T-helper 2 cell (primary cell): ENCODE measurements around the gene AK8.
A peak's percentile ranks its signal among the peaks of the same experiment; 100 is the strongest.

Source experiments
- DNase-seq, 5 experiments: peaks; one replicate each; pipeline versions ENCODE4 v3.0.0 to v3.0.0-alpha.2; 2012 to 2022
- total RNA-seq, 2 donors: gene quantifications; one replicate each; lab custom pipeline; 2026; lab: John Stamatoyannopoulos, UW

AK8 gene, protein sequence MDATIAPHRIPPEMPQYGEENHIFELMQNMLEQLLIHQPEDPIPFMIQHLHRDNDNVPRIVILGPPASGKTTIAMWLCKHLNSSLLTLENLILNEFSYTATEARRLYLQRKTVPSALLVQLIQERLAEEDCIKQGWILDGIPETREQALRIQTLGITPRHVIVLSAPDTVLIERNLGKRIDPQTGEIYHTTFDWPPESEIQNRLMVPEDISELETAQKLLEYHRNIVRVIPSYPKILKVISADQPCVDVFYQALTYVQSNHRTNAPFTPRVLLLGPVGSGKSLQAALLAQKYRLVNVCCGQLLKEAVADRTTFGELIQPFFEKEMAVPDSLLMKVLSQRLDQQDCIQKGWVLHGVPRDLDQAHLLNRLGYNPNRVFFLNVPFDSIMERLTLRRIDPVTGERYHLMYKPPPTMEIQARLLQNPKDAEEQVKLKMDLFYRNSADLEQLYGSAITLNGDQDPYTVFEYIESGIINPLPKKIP
- 0 to 0.40 reads per million in 2 donors for total RNA-seq

DNA sequence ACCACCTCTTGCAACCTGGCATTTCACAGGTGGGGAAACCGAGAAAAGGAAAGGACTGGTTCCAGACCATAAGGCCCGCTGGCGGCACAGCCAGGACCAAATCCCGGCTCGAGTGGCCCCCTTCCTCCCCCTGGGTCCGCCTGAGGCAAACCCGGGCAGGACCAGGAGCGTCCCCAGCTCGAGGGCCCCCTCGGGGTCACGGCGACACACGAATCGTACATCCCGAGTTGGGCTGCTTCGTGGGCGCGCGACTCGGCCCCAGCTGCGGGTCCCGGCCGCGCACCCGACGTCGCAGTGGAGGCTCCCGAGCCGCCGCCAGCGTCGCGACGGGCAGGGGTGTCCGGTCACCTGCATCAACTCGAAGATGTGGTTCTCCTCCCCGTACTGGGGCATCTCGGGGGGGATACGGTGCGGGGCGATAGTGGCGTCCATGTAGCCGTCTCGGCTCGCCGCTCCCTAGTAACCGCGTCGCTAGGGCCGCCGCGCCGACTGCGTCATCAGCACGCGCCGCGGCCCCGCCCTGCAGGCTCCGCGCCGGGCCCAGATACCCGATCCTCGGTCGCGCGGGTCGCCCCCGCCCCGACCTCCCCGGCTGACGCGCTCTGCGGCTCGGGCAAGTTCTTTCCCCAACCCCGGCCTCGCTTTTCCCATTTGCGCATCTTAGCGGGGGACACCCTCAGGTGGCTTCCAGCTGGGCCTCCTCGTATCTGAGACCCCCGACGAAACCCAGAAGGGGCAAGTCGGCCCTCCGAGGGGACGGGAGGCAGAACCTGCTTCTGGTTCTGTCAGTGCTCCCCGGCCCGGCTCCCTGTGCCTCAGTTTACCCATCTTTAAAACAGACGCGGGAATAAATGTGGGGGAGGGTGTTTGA, at the start of gene AK8:
Gene AK8 (minus strand): TSS at position 461 of the 871 bp plus-strand sequence. CDS start 29 bp downstream, at position 432.
- DNase-seq: peak; percentile 61 to 81 (median 66)

DNA sequence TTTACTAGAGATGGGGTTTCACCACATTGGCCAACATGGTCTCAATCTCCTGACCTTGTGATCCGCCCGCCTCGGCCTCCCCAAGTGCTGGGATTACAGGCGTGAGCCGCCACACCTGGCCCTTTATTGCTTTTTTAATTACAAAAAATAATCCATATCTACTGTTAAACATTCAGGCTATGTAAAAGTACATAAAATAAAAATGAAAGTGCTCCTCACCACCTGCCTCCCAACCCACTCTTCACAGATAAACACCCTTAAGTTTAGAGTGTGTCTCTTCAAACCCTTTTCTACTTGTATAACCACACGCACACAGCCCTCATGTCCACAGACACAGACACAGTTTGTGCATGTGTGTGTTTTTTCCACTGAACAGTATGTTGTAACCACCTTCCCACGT, 49.6 kb upstream of the AK8 start:
- DNase-seq: no peak

DNA sequence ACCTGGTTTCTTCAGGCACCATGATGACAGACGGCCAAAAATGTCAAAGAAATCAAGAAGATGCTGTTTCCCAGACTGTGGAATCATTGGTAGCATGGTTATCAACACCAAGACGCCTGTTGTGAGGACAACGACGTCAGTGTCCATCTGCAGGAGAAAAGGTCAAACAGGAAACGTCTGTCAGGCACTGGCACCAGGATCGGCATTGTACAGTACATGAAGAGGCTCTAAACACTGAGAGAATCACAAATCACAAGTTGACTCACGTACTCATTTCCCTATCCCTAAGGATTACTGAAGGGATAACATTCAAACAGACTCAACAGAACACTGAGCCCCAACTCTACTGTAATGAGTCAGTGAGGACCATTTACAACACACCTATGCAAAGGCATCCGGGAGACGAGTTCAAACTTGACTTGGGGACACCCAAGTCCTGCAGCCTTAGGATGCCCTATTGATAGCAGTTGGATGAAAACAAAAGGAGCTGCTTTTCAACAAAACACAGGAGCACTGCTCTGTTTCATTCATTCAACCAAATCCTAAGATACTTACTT, 45.3 kb upstream of the AK8 start:
- DNase-seq: no peak

DNA sequence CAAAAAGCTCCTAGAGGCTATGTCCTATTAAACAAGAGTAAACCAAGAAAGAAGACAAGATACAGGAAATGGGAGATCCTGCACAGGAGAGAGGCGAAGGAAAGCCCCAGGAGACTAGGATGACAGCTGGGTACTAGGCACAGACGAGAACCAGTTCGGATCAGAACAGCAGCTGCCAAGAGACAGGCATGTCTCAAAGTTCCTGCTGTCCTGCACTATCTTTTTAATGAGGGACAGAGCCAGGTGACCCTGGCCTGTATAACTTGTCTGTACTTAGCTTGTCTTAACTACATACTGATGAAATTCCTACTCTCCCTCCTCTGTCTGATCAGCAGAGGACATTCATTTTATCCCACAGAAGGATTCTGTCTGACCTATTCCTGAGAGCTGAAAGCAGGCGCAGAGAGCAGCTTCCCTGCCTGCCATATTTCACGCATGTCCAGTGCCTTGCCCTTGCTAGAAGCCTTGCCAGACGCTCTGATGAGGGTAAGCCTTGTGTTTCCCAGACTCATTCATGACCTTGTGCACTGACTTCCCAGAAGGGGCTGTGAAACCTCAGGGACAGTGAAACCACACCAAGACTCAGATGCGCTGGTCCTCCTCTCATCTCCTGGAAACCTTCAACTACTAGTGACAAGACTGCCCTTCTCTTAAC, 41.7 kb upstream of the AK8 start:
- no peak for DNase-seq

DNA sequence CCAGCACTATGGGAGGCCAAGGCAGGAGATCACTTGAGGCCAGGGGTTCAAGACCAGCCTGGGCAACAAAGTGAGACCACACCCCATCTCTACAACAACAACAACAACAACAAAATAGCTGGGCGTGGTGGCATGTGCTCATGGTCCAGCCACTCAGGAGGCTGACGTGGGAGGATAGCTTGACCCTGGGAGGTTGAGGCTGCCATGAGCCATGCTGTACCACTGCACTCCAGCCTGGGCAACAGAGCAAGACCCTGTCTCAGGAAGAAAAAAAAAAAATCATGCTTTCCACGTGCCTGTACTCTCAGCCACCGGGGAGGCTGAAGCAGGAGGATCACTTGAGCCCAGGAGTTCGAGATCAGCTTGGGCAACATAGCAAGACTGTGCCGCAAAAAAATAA, 36.8 kb upstream of the AK8 start:
- no peak for DNase-seq

DNA sequence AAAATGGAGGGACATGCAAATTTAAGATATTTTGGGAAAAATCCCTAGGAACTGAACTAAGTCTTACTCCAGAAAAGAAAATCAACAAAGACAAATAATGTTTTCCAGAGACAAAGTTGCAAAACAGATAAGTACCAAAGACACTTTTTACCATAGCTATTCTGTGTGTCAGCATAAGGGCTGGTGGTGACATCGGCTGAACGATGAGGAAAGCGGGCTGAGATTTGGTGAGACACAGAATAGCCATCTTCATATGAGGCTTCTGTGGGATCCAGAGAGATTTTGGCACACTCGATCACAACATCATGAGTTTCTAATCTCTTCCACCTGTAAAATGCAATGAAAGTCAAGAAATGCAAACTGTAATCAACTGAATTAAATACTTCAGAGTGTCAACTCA, 34.0 kb upstream of the AK8 start:
- DNase-seq: no peak

DNA sequence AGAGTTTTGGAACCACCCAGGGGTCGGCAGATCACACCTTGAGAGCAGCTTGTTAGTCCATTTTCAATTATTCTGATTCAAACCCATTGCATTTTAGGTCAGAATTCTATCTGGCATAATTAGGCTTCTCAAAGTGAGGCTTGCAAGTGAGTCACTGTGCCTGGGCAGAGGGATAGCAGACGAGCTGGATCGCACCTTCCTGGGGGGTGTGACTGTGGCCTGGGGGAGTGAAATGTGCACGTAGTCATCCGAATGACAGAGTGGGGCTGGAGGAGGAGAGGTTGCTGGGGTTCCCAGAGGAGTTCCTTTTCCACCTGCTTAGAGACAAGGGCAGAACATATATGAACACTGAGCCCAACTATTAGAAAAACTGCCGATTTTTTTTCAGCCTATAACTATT, 32.3 kb upstream of the AK8 start:
- DNase-seq: no peak

DNA sequence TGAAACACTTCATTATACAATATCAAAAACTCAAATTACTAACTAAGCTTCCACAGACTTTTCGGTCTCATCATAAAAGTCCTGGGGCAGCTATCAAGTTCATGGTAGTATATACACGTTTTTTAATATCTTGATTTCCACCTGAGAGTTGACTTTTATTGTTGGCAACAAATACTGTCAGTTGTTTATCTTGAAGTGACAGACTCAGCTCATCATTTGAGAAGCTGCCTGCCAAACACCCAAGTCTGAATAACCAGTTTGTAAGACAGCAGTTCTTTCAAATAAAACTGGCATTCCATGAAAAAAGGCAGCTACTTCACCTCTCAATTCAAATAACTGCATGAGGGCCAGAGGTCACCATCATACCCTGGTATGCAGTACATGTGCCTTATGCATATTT, 31.2 kb upstream of the AK8 start:
- DNase-seq: no peak

DNA sequence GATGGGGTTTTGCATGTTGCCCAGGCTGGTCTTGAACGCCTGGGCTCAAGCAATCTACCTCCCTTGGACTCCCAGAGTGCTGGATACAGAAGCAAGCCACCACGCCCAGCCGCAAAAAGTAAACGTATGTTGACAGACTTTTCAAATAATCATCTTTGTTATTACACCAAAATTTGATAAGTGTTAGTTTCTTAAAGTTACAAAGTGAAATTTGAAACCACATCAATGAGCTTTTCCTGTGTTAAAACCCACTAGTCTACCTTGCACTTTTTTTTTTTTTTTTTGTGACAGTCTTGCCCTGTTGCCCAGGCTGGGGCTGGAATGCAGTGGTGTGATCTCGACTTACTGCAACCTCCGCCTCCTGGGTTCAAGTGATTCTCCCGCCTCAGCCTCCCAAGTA, 30.6 kb upstream of the AK8 start:
- DNase-seq: peak in 2 of 5 experiments; percentile 38 to 74

DNA sequence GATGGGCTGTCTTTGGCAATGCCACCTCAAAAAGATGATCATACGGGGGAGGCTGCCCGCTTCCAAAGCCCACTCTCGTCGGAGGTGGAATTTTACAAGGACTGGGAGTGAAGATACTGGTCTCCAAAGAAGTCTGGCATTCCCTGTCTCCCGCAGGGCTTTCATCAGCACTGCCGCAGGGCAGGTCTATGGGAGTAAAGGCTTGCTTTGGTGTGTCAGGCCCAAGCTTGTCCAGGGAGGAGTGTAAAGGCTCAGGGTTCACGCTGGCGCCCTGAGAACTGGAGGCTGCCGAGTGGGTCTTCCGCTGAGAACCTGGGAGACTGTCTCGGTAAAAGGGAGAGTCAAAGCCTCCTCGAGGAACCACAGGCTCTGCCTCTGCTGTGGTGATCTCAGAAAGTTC, 27.6 kb upstream of the AK8 start:
- no peak for DNase-seq

DNA sequence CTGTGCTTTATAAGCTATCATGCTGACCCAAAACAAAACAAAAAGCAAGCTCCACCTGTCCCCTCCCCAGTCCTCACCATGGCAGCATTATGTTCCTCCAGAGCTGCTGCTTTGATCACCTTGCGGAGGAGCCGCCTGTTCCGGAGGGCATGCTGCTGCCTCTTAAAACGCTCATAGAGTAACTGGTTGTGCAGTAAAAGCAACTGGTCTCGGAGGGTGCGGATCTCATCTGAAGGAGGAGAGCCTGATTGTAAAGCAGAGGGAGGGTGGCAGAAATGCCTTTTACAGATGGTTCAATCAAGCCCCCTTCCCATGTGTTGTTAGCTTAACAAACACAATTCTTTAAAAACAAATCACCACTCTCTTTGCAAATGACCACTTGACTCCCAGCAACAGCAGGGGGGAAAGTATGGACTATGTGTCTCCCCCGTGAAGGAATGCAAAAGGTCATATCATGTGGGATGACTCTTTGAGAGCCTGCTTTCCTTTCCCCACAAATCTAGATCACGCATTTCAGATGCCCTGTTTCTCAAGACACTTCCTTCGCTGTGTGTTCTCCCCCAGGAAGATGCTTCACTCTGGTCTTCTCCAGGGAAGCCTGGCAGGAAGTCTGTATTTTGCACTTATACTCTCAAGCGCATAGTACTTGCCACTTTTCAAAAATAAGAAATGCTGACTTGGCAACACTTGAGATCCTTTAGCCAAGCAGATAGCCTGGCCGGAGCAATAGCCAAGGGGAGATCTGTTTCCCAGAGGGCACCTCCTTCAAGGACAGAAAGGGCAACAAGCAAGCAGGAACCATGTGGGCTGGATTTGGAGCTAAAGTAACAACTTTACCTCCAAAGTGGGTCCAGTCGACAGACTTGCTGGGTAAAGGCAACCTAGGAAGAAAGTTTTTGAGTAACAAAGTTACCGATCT, 25.7 kb upstream of the AK8 start:
- no peak for DNase-seq

DNA sequence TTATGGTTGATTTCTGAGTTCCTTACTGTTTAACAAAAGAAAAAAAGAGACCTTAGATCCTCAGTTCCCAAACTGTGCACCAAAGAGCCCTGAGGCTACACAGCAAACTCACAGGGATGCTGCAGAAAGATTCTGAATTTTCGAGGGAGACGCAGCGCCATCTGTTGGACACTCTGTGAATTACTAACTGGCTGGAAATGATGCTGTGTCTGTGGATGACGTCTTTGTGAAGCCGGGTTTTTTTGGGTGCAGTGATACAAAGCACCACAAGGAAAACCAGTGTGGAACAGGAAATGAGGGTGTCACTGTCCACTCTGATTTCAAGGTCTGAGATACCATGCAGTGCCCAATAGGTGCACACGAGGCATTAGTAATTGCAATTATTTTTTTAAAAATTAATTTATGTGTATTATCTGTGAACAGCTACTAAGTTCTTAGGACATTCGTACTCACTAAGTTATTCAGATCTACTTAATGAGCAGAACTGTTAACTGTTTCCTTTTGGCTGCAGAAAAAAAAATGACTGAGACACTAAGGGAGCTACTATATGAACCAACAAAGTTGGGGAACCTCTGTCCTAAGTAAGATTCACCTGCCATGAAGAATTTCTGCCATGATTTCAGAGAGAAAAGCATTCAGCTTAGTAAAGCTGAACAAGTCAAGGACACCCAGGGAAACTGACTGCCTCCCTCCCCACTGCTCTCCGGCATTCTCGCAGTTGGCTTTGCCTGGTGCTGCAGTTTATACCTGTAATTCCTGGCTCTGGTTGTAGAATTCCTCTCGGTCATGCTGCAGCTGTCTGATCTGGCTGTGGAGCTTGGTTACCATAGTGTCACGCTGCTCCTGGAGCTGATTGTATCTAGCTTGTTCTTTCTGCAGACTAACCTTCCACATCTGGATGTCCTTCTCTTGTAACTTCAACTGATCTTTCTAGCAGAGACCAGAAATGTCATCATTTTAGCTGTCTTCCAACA, 24.1 kb upstream of the AK8 start:
- DNase-seq: peak; percentile 35 to 83 (median 64)

DNA sequence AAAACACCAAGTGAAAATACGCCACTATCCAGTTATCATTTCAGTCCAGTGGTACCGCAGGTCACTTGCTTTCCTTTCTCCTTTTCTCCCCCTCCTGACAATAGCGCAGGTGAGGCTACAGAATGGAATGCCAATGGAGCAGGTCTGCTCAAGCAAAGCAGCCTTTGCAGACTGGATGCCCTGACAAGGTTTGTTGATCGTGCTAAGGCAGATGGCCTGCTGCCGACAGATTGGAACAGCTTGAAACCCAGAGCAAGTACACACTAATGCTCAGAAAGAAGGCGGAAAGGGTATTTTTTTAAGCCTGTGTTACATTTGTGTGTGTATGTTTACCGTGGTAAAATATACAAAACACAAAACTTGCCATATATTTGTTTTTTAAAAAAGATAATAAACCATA, 20.0 kb upstream of the AK8 start:
- no peak for DNase-seq

DNA sequence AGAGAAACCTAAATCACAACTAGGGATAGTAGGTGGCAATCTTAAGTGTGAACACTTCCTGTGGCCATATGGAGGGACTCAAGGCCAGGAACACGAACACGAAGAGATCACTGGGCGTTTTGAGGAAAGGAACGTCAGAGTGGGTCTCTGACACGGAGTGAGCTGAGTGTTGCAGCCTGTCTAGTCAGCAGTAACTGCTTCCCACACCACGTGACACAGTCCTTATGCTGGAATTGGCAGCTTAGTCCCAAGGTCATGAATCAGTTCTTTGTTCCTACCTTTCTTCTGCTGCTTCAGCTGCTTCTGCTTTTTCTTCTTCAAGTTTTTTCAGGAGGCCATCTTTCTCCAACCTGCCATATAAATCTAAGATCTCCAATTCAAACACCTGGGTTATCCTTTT, 18.8 kb upstream of the AK8 start:
- no peak for DNase-seq

DNA sequence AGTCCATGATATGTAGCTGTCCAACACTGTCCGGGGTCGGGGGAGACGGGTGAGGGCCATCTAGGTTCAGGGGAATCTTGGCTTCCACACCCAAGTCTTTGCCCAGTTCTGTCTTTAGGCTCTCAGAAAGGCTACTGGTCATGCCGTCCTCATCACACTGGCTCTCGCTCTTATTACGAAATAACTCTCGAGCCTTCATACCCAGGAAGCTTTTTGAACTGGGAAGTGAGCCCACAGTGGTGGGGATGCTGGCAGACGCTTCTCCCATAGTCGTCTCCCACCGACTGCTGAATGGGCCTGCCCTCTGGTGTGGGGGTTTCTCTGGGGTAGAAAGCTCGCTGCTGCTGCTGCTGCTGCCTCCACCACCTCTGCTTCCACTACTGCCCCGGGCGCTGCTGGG, 18.2 kb upstream of the AK8 start:
- DNase-seq: no peak

DNA sequence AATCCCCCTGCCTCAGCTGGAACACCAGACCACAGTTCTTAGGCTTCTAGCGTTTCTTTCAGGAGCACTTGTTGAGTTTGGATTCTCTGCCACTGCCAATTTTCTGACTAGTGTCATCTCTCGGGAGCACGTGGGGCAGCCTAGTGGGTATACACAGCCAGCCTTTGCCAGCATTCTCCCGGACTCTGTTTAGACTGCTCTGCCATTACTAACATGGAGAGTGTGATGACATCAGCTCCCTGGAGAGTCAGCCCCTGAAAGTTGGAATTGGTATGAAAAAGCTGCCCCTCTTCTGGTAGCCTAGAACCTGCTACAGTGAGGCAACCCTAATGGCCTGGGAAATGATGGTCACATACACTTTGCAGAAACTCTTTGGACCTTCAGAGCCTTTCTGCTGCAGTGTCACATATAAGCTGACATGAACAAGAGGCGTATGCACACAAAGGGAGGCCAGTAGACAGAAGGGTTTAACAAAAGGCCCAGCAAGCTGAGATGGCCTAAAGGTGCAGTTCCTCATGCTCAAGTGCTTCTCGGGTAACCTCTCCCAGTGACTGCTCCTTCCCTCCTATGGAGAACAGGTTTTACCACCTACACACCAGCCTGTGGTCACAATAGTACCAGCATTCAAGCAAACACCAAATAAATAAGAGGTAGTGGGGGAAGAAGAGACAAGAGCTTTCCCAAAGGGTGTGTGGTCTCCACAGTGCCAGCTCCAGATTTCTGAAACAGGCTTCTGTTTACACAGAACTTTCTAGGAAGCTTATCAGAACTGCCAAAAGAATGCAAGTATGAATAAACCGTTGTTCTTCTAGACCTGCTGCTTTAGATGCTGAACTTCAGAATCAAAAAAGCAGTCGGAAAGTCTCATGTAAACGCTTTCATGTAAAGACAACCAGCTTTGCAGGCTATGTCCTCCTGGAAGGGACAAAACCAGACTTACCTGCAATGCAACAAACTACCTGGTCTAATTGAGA, 17.1 kb upstream of the AK8 start:
- DNase-seq: no peak

DNA sequence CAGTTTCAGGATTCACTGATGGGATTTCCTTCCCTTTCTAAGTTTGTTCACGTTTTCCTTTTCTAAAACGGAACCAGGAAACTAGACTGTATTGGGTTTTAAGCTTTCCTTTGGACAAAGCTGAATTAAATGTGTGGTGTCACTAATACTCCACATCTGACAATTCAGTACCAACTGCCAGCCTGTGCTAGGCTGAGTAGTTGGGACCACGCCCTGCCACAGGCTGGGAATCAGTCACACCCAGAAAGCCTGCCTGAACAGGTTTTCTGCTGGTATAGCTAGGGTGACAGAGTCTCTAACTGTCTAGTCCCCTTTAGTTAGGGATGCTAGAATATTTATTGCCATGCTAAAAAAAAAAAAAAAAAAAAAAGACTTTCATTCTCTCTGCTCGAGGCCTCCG, 16.3 kb upstream of the AK8 start:
- no peak for DNase-seq

DNA sequence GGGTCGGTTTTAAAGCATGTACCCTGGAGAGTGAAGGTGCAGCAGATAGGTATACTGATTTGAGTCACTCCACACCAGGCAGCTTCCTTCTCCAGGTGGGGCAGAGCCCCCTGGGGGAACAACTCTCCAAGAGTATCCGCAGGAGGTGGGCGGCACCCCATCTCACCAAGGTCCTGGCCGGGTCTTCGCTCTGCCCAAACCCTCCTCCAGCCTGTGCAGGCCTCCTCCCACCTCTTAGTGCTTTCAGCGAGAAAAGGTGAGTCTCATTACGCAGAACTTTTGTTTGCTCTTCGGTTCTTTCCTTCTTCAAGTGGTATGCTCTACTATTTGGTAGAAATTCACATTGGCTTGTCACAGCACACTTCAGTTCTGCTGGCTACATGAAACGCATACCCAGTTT, 14.3 kb upstream of the AK8 start:
- no peak for DNase-seq

DNA sequence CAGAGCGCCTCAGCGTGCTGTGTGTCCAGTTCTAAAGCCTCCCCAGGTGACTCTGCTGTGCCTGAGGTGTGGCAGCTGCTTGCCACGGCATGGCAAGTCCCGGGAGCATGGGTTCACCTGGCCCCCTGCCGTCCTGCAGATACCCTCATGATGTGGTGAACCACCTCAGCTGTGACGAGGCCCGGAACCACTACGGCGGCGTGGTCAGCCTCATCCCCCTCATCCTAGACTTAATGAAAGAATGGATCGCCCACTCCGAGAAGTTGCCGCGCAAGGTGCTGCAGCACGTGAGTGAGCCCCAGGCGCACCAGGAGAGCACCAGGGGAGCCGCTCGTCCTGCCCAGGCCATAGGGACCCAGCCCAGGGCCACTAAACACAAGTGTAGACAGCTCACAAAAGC, 10.1 kb upstream of the AK8 start:
- DNase-seq: no peak
